ENCODE measurements around the gene MT1B. TPM values are rescaled to one million over a fixed set of nuclear protein-coding genes. Genes with fewer than 3 reads are reported as not detected.

MT1B gene
- total and polyA plus RNA-seq, 2 of the 4 experiments (the other 2 are of a cell fraction), result not detected

GRCh38 chr16:56675685-56676210 is 24.1 kb downstream of the MT1B start:
- POLR2A ChIA-PET (ENCODE audit: unreplicated experiment), result no interaction called here
- no peak overlapping the region for H3K9ac ChIP-seq (ENCODE audit: low read depth, low read length)
- no peak overlapping the region for H2BK5ac ChIP-seq (ENCODE audit: low read depth, low read length, poor library complexity, severe bottlenecking)
- H4K8ac ChIP-seq (ENCODE audit: low read depth in 2 of 2, low read length in 2 of 2), result no peak overlapping the region
- ATAC-seq (ENCODE audit: low read depth), result no peak
- no peaks in the 10 kb centered on the region for H3K36me3 ChIP-seq (ENCODE audit: control insufficient read depth, insufficient read depth, low read length)
- no peak overlapping the region for H2BK20ac ChIP-seq (ENCODE audit: low read depth, low read length)
- H3K18ac ChIP-seq (ENCODE audit: low read depth, low read length), result no peak overlapping the region
- H2AK9ac ChIP-seq (replicated peaks; ENCODE audit: low read depth, low read length, poor library complexity), result no peak overlapping the region
- H3K79me1 ChIP-seq (ENCODE audit: low read depth in 1 of 2, low read length in 2 of 2), result no peaks in the 10 kb centered on the region
- TF ChIP-seq RCOR1 (IDR thresholded peaks at IDR 0.05; ENCODE audit: insufficient replicate concordance, low read length), result no peak
- no peak for TF ChIP-seq MAZ (IDR thresholded peaks at IDR 0.05; ENCODE audit: borderline replicate concordance, low read depth, low read length)
- DNase-seq, result no peak
- no peak overlapping the region for H2BK120ac ChIP-seq (ENCODE audit: low read depth, low read length)
- no peak overlapping the region for H4K5ac ChIP-seq (ENCODE audit: low read depth, low read length)
- no peak overlapping the region for H2AFZ ChIP-seq (replicated peaks; ENCODE audit: low read length, poor library complexity)
- no peak overlapping the region for H2AK5ac ChIP-seq (ENCODE audit: low read depth, low read length)
- no peak overlapping the region for H3K4me3 ChIP-seq (ENCODE audit: insufficient read depth, low read depth, low read length)
- intact Hi-C loops (cut with micrococcal nuclease) (no loop called here), dilution Hi-C loops (cut with HindIII; ENCODE audit: low sequenced_read_pairs, unreplicated experiment) (no loop called here), in situ Hi-C loops (cut with MboI; ENCODE audit: low sequenced_read_pairs) (no loop called here)
- no peak overlapping the region for H3K4me2 ChIP-seq (ENCODE audit: low read depth, low read length)
- peaks cover 4% of the 10 kb centered on the region; the same call in 1 of the 2 replicates for H4K20me1 ChIP-seq (ENCODE audit: insufficient read depth, low read length)
- CTCF ChIA-PET, result no interaction called here
- no peaks in the 10 kb centered on the region for H3K9me3 ChIP-seq (ENCODE audit: control insufficient read depth, insufficient read depth, low read length)
- no peak overlapping the region for H3K56ac ChIP-seq (ENCODE audit: extremely low read depth, insufficient read depth, low read length)
- no peak overlapping the region for H3K14ac ChIP-seq (replicated peaks; ENCODE audit: low read depth, low read length)
- BruUV-seq (replicated peaks), result no TSS peak
- peaks cover 13% of the 10 kb centered on the region for H3K4me1 ChIP-seq (ENCODE audit: control insufficient read depth, insufficient read depth, low read length)
- peaks cover 5% of the 10 kb centered on the region for H3K9me1 ChIP-seq (ENCODE audit: insufficient read depth, low read length)
- no peak overlapping the region for H3K4ac ChIP-seq (ENCODE audit: low read depth, low read length)
- no peak overlapping the region for H4K91ac ChIP-seq (ENCODE audit: insufficient read depth, low read depth, low read length)
- WGBS, 2 experiments (ENCODE audit: extremely low coverage in 2 of 2, insufficient read length in 1 of 2), result no CpG with 5 or more reads among the region's 32 CpGs
- H3K27ac ChIP-seq (ENCODE audit: insufficient read depth, low read length), result no peak overlapping the region
- H2BK15ac ChIP-seq (ENCODE audit: low read depth, low read length), result no peak overlapping the region
- peaks cover 24% of the 10 kb centered on the region for H3K27me3 ChIP-seq (ENCODE audit: control insufficient read depth, insufficient read depth, low read length)
- no peak overlapping the region for H3K23ac ChIP-seq (ENCODE audit: low read depth, low read length)

Data from IMR-90 (cell line).